Fibroblast of villous mesenchyme (primary cell): ENCODE results near the gene TTLL12. TPM values are rescaled to one million over a fixed set of nuclear protein-coding genes. Genes with fewer than 3 reads are reported as not detected.

Source experiments
- DNase-seq: peaks from one replicate; pipeline ENCODE4 v3.0.0-alpha.2; 2010; ENCODE audit warnings: low read depth
- H3K4me3 ChIP-seq: 2 replicates; pipeline ENCODE4 v1.5.1; 2011; ENCODE audit warnings: low read depth, mild to moderate bottlenecking, low read length
- total RNA-seq: library from RNA; depleted of rRNA; stranded (reverse); fragments of >200 nt; gene quantifications from 2 replicates; pipeline ENCODE4 v1.2.3, GENCODE V29; 2012
- TF ChIP-seq, protein P1 (sequence below): IDR thresholded peaks from 2 replicates; pipeline ENCODE4 v1.5.1; 2012; ENCODE audit warnings: low read depth, mild to moderate bottlenecking, low read length; ENCODE audit not compliant: insufficient read depth

Gene TTLL12
- total RNA-seq, 1 donor, result 22.9 TPM

DNA sequence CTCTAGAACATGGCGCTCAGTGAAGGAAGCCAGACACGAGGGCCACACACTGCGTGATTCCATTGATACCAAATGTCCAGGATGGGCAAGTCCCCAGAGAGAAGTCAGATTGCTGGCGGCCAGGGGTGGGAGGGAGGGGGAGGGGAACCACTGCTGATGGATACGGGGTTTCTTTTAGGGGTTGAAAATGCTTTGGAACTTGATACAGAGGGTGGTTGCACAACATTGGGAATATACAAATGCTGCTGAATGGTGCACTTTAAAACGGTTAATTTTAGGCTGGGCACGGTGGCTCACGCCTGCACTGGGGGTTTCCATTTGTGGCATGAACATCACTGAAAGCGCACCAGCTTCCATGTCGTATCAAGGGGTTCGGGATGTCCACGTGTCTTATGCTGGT is 30.5 kb downstream of the TTLL12 start:
- H3K4me3 ChIP-seq, result no peak overlapping the region
- TF ChIP-seq, protein P1, sequence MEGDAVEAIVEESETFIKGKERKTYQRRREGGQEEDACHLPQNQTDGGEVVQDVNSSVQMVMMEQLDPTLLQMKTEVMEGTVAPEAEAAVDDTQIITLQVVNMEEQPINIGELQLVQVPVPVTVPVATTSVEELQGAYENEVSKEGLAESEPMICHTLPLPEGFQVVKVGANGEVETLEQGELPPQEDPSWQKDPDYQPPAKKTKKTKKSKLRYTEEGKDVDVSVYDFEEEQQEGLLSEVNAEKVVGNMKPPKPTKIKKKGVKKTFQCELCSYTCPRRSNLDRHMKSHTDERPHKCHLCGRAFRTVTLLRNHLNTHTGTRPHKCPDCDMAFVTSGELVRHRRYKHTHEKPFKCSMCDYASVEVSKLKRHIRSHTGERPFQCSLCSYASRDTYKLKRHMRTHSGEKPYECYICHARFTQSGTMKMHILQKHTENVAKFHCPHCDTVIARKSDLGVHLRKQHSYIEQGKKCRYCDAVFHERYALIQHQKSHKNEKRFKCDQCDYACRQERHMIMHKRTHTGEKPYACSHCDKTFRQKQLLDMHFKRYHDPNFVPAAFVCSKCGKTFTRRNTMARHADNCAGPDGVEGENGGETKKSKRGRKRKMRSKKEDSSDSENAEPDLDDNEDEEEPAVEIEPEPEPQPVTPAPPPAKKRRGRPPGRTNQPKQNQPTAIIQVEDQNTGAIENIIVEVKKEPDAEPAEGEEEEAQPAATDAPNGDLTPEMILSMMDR, result no peak
- no peak for DNase-seq

DNA sequence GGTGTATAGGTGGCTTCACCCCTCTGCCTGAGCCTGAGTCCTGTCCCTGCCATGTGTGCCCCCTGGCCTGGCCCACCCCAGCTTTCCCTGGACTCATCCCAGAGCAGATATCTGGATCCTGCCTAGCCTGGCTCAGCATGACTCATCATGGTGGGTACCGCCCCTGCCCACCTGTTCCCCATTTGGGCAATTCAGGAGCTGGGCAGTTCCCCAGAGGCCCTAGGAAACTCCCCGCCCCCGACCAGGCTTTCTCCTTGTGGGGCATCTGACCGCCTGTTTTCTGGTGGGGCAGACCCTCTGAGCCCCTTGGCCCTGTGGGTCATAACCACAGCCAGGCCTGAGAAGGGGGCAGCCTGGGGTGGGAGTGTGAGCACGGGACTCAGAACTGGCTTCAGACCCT is 31.1 kb downstream of the TTLL12 start:
- DNase-seq, result no peak
- H3K4me3 ChIP-seq, result no peak overlapping the region
- TF ChIP-seq, protein P1, result no peak

DNA sequence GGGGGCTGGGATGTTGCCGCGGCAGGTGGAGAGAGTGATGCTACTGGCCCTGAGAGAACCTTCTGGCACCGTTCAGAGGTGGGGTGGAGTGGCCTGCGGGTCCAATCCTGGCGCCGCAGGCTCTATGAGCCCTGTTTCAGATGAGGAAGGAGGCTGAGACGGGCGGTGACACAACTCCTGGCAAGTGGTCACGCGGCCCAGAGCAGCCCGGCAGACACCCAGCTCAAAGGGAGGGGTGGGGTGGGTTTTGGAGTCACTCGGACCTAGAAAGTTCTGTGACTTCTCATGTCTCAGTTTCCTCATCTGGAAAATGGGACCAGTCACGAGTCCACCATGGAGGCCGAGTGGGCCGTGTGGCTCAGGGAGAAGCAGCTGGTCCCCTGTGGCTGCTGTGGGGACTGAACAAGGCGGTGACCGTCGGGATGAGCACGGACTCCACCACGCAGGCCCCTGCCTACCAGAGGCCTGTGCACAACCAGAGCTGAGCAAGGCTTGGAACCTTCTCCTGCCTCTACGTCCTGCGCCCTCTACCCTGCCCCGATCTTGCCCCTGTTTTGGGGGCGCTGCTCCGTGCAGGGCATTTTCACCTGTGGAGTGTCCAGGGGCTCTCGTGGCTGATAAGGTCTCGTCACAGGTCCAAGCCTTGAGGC is 31.9 kb downstream of the TTLL12 start:
- no peak for DNase-seq
- TF ChIP-seq, protein P1, result no peak

DNA sequence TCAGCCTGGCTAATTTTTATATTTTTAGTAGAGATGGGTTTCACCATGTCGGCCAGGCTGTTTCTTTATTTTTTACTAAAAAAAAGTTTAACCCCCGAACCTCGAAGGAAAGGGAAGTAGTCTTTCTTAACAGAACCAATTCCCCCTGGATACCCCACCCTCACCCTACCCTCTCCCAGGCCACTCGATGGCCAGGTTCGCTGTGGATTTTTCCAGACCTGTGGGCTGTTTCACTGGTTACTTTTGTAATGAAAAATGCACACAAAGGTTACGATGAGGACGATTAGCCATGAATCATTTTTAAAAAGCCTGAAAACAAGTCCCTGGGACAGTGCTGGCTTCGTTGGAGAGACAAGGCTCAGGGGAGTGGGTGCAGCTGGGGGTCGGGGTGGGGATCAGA is 33.0 kb downstream of the TTLL12 start:
- H3K4me3 ChIP-seq, result no peak overlapping the region
- TF ChIP-seq, protein P1, result no peak
- DNase-seq, result peak; percentile 25

More for the DNA sequence above, 31.9 kb downstream of the TTLL12 start:
- no peak overlapping the region for H3K4me3 ChIP-seq

DNA sequence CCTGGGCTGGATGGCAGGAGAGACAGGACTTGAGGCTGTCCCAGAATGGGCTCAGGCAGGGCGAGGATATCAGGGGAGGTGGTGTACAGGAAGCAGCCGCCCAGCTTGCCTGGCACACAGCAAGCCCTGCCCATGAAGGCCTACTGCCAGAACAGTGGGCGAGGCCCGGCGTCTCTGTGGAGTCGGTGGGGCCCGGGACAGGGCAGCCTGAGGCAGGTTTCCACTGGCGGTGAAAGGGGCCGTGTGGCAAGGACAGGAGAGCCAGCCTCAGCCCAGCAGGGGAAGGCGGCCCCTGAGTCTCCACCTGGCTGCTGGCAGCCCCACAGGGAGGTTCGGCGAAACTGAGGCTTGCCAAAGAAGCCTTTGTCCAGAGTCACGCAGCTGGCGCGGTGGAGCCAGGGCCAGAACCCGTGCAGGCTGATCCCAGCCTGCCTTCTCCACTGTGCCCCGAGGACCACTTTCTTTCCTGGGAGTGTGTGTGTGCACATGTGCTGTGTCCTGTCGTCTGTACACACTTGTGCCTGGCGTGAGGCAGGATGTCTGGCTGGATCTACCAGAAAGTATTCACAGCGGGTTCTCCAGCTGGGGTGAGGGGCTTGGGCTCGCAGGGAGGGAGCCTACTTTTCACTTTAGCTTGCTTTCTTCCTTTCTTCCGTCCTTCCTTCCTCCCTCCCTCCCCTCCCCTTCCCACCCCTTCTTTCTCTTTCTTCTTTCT is 34.4 kb downstream of the TTLL12 start:
- H3K4me3 ChIP-seq, result peak overlapping the region; percentile 77
- peak; percentile 45 for DNase-seq
- TF ChIP-seq, protein P1, result no peak

DNA sequence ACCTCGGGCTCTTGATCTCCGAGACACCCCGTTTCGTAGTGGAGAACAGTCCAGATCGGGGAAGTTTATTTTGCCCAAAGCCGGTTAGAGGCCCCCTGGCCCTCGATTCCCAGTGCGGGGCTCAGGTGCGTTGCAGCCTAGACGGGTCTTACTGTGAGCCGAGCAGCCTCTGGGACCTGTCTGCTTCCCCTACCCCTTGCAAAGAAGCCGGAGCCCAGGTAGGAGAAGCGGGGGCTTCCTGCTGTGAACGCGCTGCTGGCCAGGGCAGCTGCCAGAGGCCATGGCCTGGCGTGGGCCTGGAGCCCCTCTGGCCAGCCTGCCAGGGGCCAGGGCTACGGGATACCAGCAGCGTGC is 35.0 kb downstream of the TTLL12 start:
- no peak for DNase-seq
- H3K4me3 ChIP-seq, result peak overlapping the region; percentile 77
- TF ChIP-seq, protein P1, result no peak
